ENCODE data around the gene APOE. TPM values are rescaled to one million over a fixed set of nuclear protein-coding genes. Genes with fewer than 3 reads are reported as not detected.
A peak's percentile ranks its signal among the peaks of the same experiment; 100 is the strongest.
"Not testable (repeated sequence)": the region's sequence is repeated elsewhere in the genome, so short reads cannot be mapped to it uniquely, and the experiment has no call there.

The APOE gene
- total and polyA plus RNA-seq, 9 of the 15 experiments (the other 6 are each of a cell fraction or from before 2014, with no cell fraction given) = 0.14 to 180 (median 58.1) TPM; not detected in 1

DNA sequence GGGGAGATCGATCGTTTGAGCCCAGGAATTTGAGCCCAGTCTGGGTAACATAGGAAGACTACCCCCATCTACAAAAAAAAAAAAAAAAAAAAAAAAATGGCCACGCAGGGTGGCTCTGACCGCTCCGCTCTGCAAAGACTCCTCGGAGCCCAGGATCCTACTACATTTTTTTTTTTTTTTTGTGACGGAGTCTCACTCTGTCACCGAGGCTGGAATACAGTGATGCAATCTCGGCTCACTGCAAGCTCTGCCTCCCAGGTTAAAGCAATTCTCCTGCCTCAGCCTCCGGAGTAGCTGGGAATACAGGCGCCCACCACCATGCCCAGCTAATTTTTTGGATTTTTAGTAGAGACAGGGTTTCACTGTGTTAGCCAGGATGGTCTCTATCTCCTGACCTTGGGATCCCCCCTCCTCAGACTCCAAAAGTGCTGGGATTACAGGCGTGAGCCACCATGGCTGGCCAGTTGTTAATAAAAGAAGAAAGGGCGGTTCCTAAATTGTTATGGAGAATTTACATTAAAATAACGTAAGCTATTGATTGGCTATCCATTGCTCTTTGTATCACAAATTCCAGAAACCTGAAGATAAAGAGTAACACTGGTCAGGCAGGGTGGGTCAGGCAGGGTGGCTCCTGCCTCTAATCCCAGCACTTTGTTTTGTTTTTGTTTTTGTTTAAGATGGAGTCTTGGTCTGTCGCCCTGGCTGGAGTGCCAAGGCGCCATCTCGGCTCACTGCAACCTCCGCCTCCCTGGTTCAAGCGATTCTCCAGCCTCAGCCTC is 22.8 kb upstream of the APOE start:
- FAIRE-seq; intact Hi-C loops (cut with micrococcal nuclease); H3K9me1 ChIP-seq (ENCODE audit: control insufficient read depth, insufficient read depth, low read length); H3K4me2 ChIP-seq (ENCODE audit: insufficient read depth, low read length); CTCF ChIA-PET (ENCODE audit: low intra/inter-chr PET ratio); H4K20me1 ChIP-seq (replicated peaks; ENCODE audit: control insufficient read depth, insufficient read depth, low read length); in situ Hi-C loops (cut with MboI); H3K79me2 ChIP-seq (ENCODE audit: control insufficient read depth, insufficient read depth, low read length); H3K4me3 ChIP-seq; H3K27ac ChIP-seq (ENCODE audit: extremely low read depth, low read depth, low read length); DNase-seq (ENCODE audit: extremely low read depth in 1 of 4, low spot score in 3 of 4); H2AFZ ChIP-seq (ENCODE audit: low read depth, low read length); H3K9me3 ChIP-seq (replicated peaks; ENCODE audit: control insufficient read depth, insufficient read depth, low read depth, low read length); H3K9ac ChIP-seq (ENCODE audit: insufficient read depth in 1 of 2, low read depth in 2 of 2, low read length in 2 of 2); ATAC-seq; BruUV-seq (replicated peaks); H3K27me3 ChIP-seq (ENCODE audit: control insufficient read depth in 2 of 2, insufficient read depth in 2 of 2, low read length in 2 of 2): not testable (repeated sequence)
- H3K36me3 ChIP-seq (ENCODE audit: control insufficient read depth, insufficient read depth, low read length) = peaks cover 32% of the 10 kb centered on the region; the same call in 1 of the 3 replicates
- 84% methylated on average over 15 of the region's 19 CpGs for WGBS (ENCODE audit: insufficient coverage, low coverage, missing lambda C conversion rate)
- POLR2A ChIA-PET = interaction anchor here (0.6 to 1.8 kb wide), 2 partner anchors 13 to 18 kb away, joined by 3 to 4 read pairs; no protein-coding TSS in a partner anchor
- peaks cover 0 to 23% of the 10 kb centered on the region in 2 experiments; a peak in 2 of 5 replicates for H3K4me1 ChIP-seq (replicated peaks in 1 of 2; ENCODE audit: control insufficient read depth in 2 of 2, insufficient read depth in 2 of 2, low read length in 2 of 2)

- H2AFZ ChIP-seq (ENCODE audit: low read depth, low read length) = no peak overlapping the region
- intact Hi-C loops (cut with micrococcal nuclease) (no loop called here), in situ Hi-C loops (cut with MboI) (no loop called here)
- TF ChIP-seq TARDBP (IDR thresholded peaks at IDR 0.05) (no peak), SMARCA5 (IDR thresholded peaks at IDR 0.05) (no peak), ZNF12 (CRISPR knock-in tag; IDR thresholded peaks at IDR 0.05) (no peak), BMI1 (IDR thresholded peaks at IDR 0.05; ENCODE audit: low read length) (no peak), MXI1 (IDR thresholded peaks at IDR 0.05; ENCODE audit: low read depth, low read length) (no peak), RBM25 (IDR thresholded peaks at IDR 0.05; ENCODE audit: low read depth, low read length, severe bottlenecking) (no peak)
- POLR2A ChIA-PET = interaction anchor here (1.1 to 1.5 kb wide), 3 partner anchors 8 to 15 kb away, joined by 3 read pairs; no protein-coding TSS in a partner anchor
- H3K4me2 ChIP-seq (ENCODE audit: insufficient read depth, low read length) = no peak overlapping the region
- DNase-seq (ENCODE audit: extremely low read depth in 1 of 4, low spot score in 3 of 4) (no peak), ATAC-seq (no peak), FAIRE-seq (no peak)
- no peaks in the 10 kb centered on the region for H4K20me1 ChIP-seq (replicated peaks; ENCODE audit: control insufficient read depth, insufficient read depth, low read length)
- H3K27me3 ChIP-seq (ENCODE audit: control insufficient read depth in 2 of 2, insufficient read depth in 2 of 2, low read length in 2 of 2) = no peaks in the 10 kb centered on the region
- CTCF ChIA-PET (ENCODE audit: low intra/inter-chr PET ratio) = no interaction called here
- peaks cover 0 to 17% of the 10 kb centered on the region in 2 experiments; a peak in 2 of 5 replicates for H3K4me1 ChIP-seq (replicated peaks in 1 of 2; ENCODE audit: control insufficient read depth in 2 of 2, insufficient read depth in 2 of 2, low read length in 2 of 2)
- no peaks in the 10 kb centered on the region for H3K9me1 ChIP-seq (ENCODE audit: control insufficient read depth, insufficient read depth, low read length)
- no TSS peak for BruUV-seq (replicated peaks)
- no peak overlapping the region for H3K4me3 ChIP-seq
- no peak overlapping the region for H3K27ac ChIP-seq (ENCODE audit: extremely low read depth, low read depth, low read length)
- 77% methylated on average over 4 of the region's 5 CpGs for WGBS (ENCODE audit: insufficient coverage, low coverage, missing lambda C conversion rate)
- H3K79me2 ChIP-seq (ENCODE audit: control insufficient read depth, insufficient read depth, low read length) = no peaks in the 10 kb centered on the region
- H3K9me3 ChIP-seq (replicated peaks; ENCODE audit: control insufficient read depth, insufficient read depth, low read depth, low read length) = no peaks in the 10 kb centered on the region
- H3K9ac ChIP-seq (ENCODE audit: insufficient read depth in 1 of 2, low read depth in 2 of 2, low read length in 2 of 2) = peak overlapping the region in 1 of 2 experiments; percentile 17; a peak in 1 of 4 replicates
- peaks cover 25% of the 10 kb centered on the region; the same call in 1 of the 3 replicates for H3K36me3 ChIP-seq (ENCODE audit: control insufficient read depth, insufficient read depth, low read length)
Measured at GRCh38 chr19:44883922-44884321, 21.7 kb upstream of the APOE start.
